HepG2 (cell line): ENCODE data around the gene ATP8B2. TPM values are rescaled to one million over a fixed set of nuclear protein-coding genes. Genes with fewer than 3 reads are reported as not detected.

Source experiments
- ATAC-seq: fragments of 200-7000 bp; cut with Tn5 transposase; 3 replicates; pipeline ENCODE4 v1.9.1; 2020; ENCODE audit warnings: mild to moderate bottlenecking, moderate library complexity
- BruUV-seq: library from RNA; stranded (reverse); fragments of 400-500 nt; replicated peaks from 2 replicates; lab custom pipeline; 2021; lab: Mats Ljungman, UMichigan
- CTCF ChIA-PET: fragments of 300-600 bp; formaldehyde crosslinking; extraction: SDS; loops from one replicate; lab custom pipeline; 2021; ENCODE audit warnings: low total read pairs, inconsistent platforms, low intra/inter-chr PET ratio; lab: Yijun Ruan, JAX
- POLR2A ChIA-PET: fragments of 350-600 bp; sonication (Branson Sonifier 250); formaldehyde crosslinking; loops from one replicate; lab custom pipeline; 2020; ENCODE audit warnings: antibody characterized with exemption, inconsistent platforms; lab: Yijun Ruan, JAX
- DNase-seq: peaks from one replicate; pipeline ENCODE4 v3.0.0-alpha.2; 2015; ENCODE audit warnings: low spot score
- FAIRE-seq: peaks from 3 replicates; lab custom pipeline; 2011; peaks lifted over from hg19 to GRCh38; lab: Jason Lieb, UNC
- H2AFZ ChIP-seq: one replicate; pipeline ENCODE4 v1.6.1; 2011; ENCODE audit warnings: low read length, inconsistent platforms
- H3K27ac ChIP-seq: fragments of 300-600 bp; 3 replicates; pipeline ENCODE4 v1.8.0; 2011; ENCODE audit warnings: mixed run types, mild to moderate bottlenecking, mixed read lengths, low read length, inconsistent platforms; ENCODE audit not compliant: insufficient read depth; ENCODE audit errors: extremely low read length
- H3K27me3 ChIP-seq, 2 experiments: fragments of 200-600 bp in 1 of 2; 2 replicates in 1 of 2; 3 replicates in 1 of 2; pipeline versions ENCODE4 v1.6.0 to v1.8.0; 2011; ENCODE audit warnings: low read length in 2 of 2, mild to moderate bottlenecking in 2 of 2, moderate library complexity in 2 of 2, inconsistent platforms in 1 of 2; ENCODE audit not compliant: insufficient read depth in 2 of 2, control insufficient read depth in 1 of 2
- H3K36me3 ChIP-seq, 2 experiments: fragments of 200-600 bp in 1 of 2; replicated peaks in 1 of 2; 2 replicates in 1 of 2; 3 replicates in 1 of 2; pipeline versions ENCODE4 v1.5.1 to v1.8.0; 2011; ENCODE audit warnings: low read length in 2 of 2, inconsistent platforms in 1 of 2; ENCODE audit not compliant: insufficient read depth in 2 of 2, control insufficient read depth in 1 of 2
- H3K4me1 ChIP-seq: 2 replicates; pipeline ENCODE4 v1.5.1; 2012; ENCODE audit warnings: low read length, inconsistent platforms; ENCODE audit not compliant: insufficient read depth
- H3K4me2 ChIP-seq: 2 replicates; pipeline ENCODE4 v1.6.0; 2011; ENCODE audit warnings: low read depth, low read length, inconsistent platforms
- H3K4me3 ChIP-seq, 3 experiments: fragments of 200-600 bp in 1 of 3; sonication (generic), shearing (Covaris generic) in 1 of 3; replicated peaks in 1 of 3; 2 replicates each; pipeline ENCODE4 v1.5.1; 2011 to 2016; ENCODE audit warnings: low read length in 3 of 3, inconsistent platforms in 2 of 3, low read depth in 2 of 3, mild to moderate bottlenecking in 2 of 3, control low read depth in 1 of 3, mixed read lengths in 1 of 3; ENCODE audit not compliant: insufficient read depth in 1 of 3
- H3K79me2 ChIP-seq: one replicate; pipeline ENCODE4 v1.6.1; 2011; ENCODE audit warnings: low read length, inconsistent platforms; ENCODE audit not compliant: insufficient read depth
- H3K9ac ChIP-seq: 2 replicates; pipeline ENCODE4 v1.6.0; 2011; ENCODE audit warnings: mild to moderate bottlenecking, low read depth, low read length, inconsistent platforms; ENCODE audit not compliant: insufficient read depth
- H3K9me3 ChIP-seq: 2 replicates; pipeline ENCODE4 v1.5.1; 2012; ENCODE audit warnings: mild to moderate bottlenecking, low read length
- H4K20me1 ChIP-seq: 2 replicates; pipeline ENCODE4 v1.6.0; 2011; ENCODE audit warnings: inconsistent platforms, mild to moderate bottlenecking, low read length, moderate library complexity; ENCODE audit not compliant: insufficient read depth
- AKAP8 ChIP-seq: sonication (generic); formaldehyde crosslinking; IDR thresholded peaks from 2 replicates; pipeline ENCODE4 v1.5.1; 2020; ENCODE audit warnings: mild to moderate bottlenecking, missing genetic modification reagents
- ARID4A ChIP-seq: sonication (generic); formaldehyde crosslinking; IDR thresholded peaks from 2 replicates; pipeline ENCODE4 v1.5.0; 2020; ENCODE audit warnings: mild to moderate bottlenecking, missing genetic modification reagents, borderline replicate concordance
- CBX5 ChIP-seq: sonication (generic); formaldehyde crosslinking; IDR thresholded peaks from 2 replicates; pipeline ENCODE4 v1.4.0; 2020; ENCODE audit warnings: missing genetic modification reagents, borderline replicate concordance
- FOXO1 ChIP-seq: sonication (generic); formaldehyde crosslinking; IDR thresholded peaks from 2 replicates; pipeline ENCODE4 v1.4.0; 2020; ENCODE audit warnings: missing genetic modification reagents
- HOXA3 ChIP-seq: sonication (generic); formaldehyde crosslinking; IDR thresholded peaks from 2 replicates; pipeline ENCODE4 v1.5.0; 2020; ENCODE audit warnings: missing genetic modification reagents
- NR2F2 ChIP-seq: IDR thresholded peaks from 2 replicates; pipeline ENCODE4 v1.6.1; 2012; ENCODE audit warnings: low read depth, inconsistent platforms, borderline replicate concordance
- PHF21A ChIP-seq: sonication (generic); formaldehyde crosslinking; IDR thresholded peaks from 2 replicates; pipeline ENCODE4 v1.5.0; 2020; ENCODE audit warnings: mild to moderate bottlenecking, missing genetic modification reagents
- PITX1 ChIP-seq: sonication (generic); formaldehyde crosslinking; IDR thresholded peaks from 2 replicates; pipeline ENCODE4 v1.5.1; 2020; ENCODE audit warnings: mild to moderate bottlenecking, missing genetic modification reagents
- POGK ChIP-seq: sonication (generic); formaldehyde crosslinking; conservative IDR thresholded peaks from 2 replicates; pipeline ENCODE4 v1.8.0; 2022; ENCODE audit warnings: mild to moderate bottlenecking, moderate library complexity, missing genetic modification reagents
- SKIL ChIP-seq: sonication (generic); formaldehyde crosslinking; IDR thresholded peaks from 2 replicates; pipeline ENCODE4 v1.8.0; 2022; ENCODE audit warnings: missing genetic modification reagents, mild to moderate bottlenecking, moderate library complexity, borderline replicate concordance
- SOX5 ChIP-seq: IDR thresholded peaks from 2 replicates; pipeline ENCODE4 v1.6.1; 2016; ENCODE audit warnings: borderline replicate concordance
- TBX2 ChIP-seq: sonication (generic); formaldehyde crosslinking; IDR thresholded peaks from 2 replicates; pipeline ENCODE4 v1.5.0; 2020; ENCODE audit warnings: missing genetic modification reagents, mild to moderate bottlenecking, borderline replicate concordance
- ZFX ChIP-seq: sonication (generic); formaldehyde crosslinking; IDR thresholded peaks from 2 replicates; pipeline ENCODE4 v1.4.0; 2020; ENCODE audit warnings: mild to moderate bottlenecking, low read depth, missing genetic modification reagents, moderate library complexity
- WGBS: methylation state at CpG from one replicate; pipeline ENCODE4 v1.1.6; 2017; ENCODE audit warnings: low lambda C conversion rate; 5-methylcytosine and 5-hydroxymethylcytosine counted together
- in situ Hi-C: cut with HindIII; loops from 2 replicates; pipeline ENCODE4 v1.10.0; 2017; ENCODE audit warnings: low pct_unique_long_range_greater_than_20kb; ENCODE audit not compliant: extremely low pct_ligation_motif_present
- intact Hi-C: fragments of 100-400 bp; cut with micrococcal nuclease; formaldehyde crosslinking; loops from one replicate; pipeline ENCODE4 v1.10.0; 2022; ENCODE audit not compliant: unreplicated experiment
- polyA plus RNA-seq, 8 experiments: library from polyadenylated mRNA; depleted of rRNA in 3 of 8; stranded (reverse) in 7 of 8; unstranded in 1 of 8; fragments of >200 nt; fragmentation: Illumina TruSeq in 4 of 8; extraction: Trizol in 4 of 8; gene quantifications; 2 replicates each; pipeline versions ENCODE4 v1.2.1 to v1.2.3, GENCODE V29; 2011 to 2016; ENCODE audit warnings: low read depth in 4 of 8, missing spikeins in 1 of 8, mixed read lengths in 1 of 8; ENCODE audit not compliant: insufficient read depth in 1 of 8
- total RNA-seq, 5 experiments: library from RNA; depleted of rRNA; stranded (reverse); fragments of >200 nt; fragmentation: Illumina TruSeq; extraction: Trizol; gene quantifications; 2 replicates each; pipeline ENCODE4 v1.2.3, GENCODE V29; 2016; ENCODE audit warnings: low read depth in 1 of 5

Gene ATP8B2
- total and polyA plus RNA-seq, 2 of the 13 experiments (the other 11 are each of a cell fraction or from before 2014, with no cell fraction given) = 20.4 to 39.3 TPM

- peaks cover 0 to 4% of the 10 kb centered on the region in 2 experiments; a peak in 1 of 5 replicates for H3K27me3 ChIP-seq
- peak overlapping the region in 1 of 3 experiments; percentile 75; a peak in 1 of 6 replicates for H3K4me3 ChIP-seq
- WGBS = 8% methylated on average over 13 of the region's 14 CpGs
- H2AFZ ChIP-seq = no peak overlapping the region
- peaks cover 49% of the 10 kb centered on the region for H3K4me1 ChIP-seq
- intact Hi-C loops = loop anchor here (10.0 kb wide), 2 partner anchors 53 to 93 kb away; partner anchors contain the start of gene IL6R
- H3K9ac ChIP-seq = no peak overlapping the region
- CTCF ChIA-PET = no interaction called here
- FAIRE-seq = peak; percentile 80
- no peaks in the 10 kb centered on the region for H3K79me2 ChIP-seq
- H3K9me3 ChIP-seq = no peaks in the 10 kb centered on the region
- POLR2A ChIA-PET = interaction anchor here (0.9 to 3.2 kb wide), 5 partner anchors 17 to 68 kb away, joined by 3 to 13 read pairs (median 5); no protein-coding TSS in a partner anchor
- DNase-seq = peak; percentile 63
- no peaks in the 10 kb centered on the region for H4K20me1 ChIP-seq
- peak overlapping the region; percentile 98 for H3K4me2 ChIP-seq
- H3K27ac ChIP-seq = no peak overlapping the region
- in situ Hi-C loops = no loop called here
- peak; percentile 47 for ATAC-seq
- H3K36me3 ChIP-seq = peaks cover 3 to 14% of the 10 kb centered on the region in 2 experiments; a peak in 4 of 5 replicates
- BruUV-seq = no TSS peak
- TF ChIP-seq PITX1 (CRISPR knock-in tag) (no peak), SOX5 (CRISPR knock-in tag) (peak; percentile 46; the same call in 1 of the 2 replicates), TBX2 (peak; percentile 25; the same call in 1 of the 2 replicates), AKAP8 (CRISPR knock-in tag) (no peak), FOXO1 (CRISPR knock-in tag) (peak; percentile 75; the same call in 1 of the 2 replicates), ARID4A (CRISPR knock-in tag) (peak; percentile 11; the same call in 1 of the 2 replicates), NR2F2 (peak; percentile 26; the same call in 1 of the 2 replicates), SKIL (no peak), PHF21A (CRISPR knock-in tag) (peak; percentile 30; the same call in 1 of the 2 replicates), HOXA3 (CRISPR knock-in tag) (peak; percentile 57; the same call in 1 of the 2 replicates), POGK (no peak), ZFX (CRISPR knock-in tag) (peak; percentile 37; the same call in 1 of the 2 replicates), CBX5 (CRISPR knock-in tag) (no peak)
Observed at GRCh38 chr1:154351363-154352068, 26.2 kb downstream of the ATP8B2 start.
